Thymus (tissue), 11 donors: Measurements from ENCODE around the gene EXOSC2. TPM values are rescaled to one million over a fixed set of nuclear protein-coding genes. Genes with fewer than 3 reads are reported as not detected.
A peak's percentile ranks its signal among the peaks of the same experiment; 100 is the strongest.

Experiments used
- DNase-seq, 9 donors: peaks; one replicate each; pipeline ENCODE4 v3.0.0-alpha.2; 2013; ENCODE audit warnings: low spot score in 9 of 9, low read depth in 6 of 9, missing footprints in 1 of 9
- H3K27ac ChIP-seq, 2 donors: one replicate each; pipeline ENCODE4 v1.5.1; 2013; ENCODE audit warnings: control low read depth in 1 of 2, low read depth in 1 of 2, low read length in 1 of 2, mild to moderate bottlenecking in 1 of 2, moderate library complexity in 1 of 2
- H3K27me3 ChIP-seq, 2 donors: one replicate each; pipeline ENCODE4 v1.5.1; 2013; ENCODE audit warnings: low read length in 1 of 2; ENCODE audit not compliant: control insufficient read depth in 2 of 2, insufficient read depth in 1 of 2
- H3K36me3 ChIP-seq, 2 donors: one replicate each; pipeline ENCODE4 v1.5.1; 2013; ENCODE audit warnings: low read length in 1 of 2, mild to moderate bottlenecking in 1 of 2, moderate library complexity in 1 of 2; ENCODE audit not compliant: control insufficient read depth in 2 of 2, insufficient read depth in 2 of 2
- H3K4me1 ChIP-seq, 2 donors: one replicate each; pipeline ENCODE4 v1.5.1; 2013; ENCODE audit warnings: low read length in 2 of 2; ENCODE audit not compliant: control insufficient read depth in 2 of 2, insufficient read depth in 2 of 2
- H3K4me3 ChIP-seq, 2 donors: one replicate each; pipeline ENCODE4 v1.5.1; 2013; ENCODE audit warnings: low read length in 2 of 2, control low read depth in 1 of 2, mild to moderate bottlenecking in 1 of 2
- H3K9me3 ChIP-seq, 2 donors: one replicate each; pipeline ENCODE4 v1.5.1; 2013; ENCODE audit warnings: low read length in 1 of 2, mild to moderate bottlenecking in 1 of 2; ENCODE audit not compliant: control insufficient read depth in 2 of 2, insufficient read depth in 1 of 2
- WGBS: extraction: QIAGEN DNeasy Blood & Tissue Kit; methylation state at CpG from one replicate; pipeline ENCODE4 v1.1.7; 2013; 5-methylcytosine and 5-hydroxymethylcytosine counted together
- polyA plus RNA-seq: library from polyadenylated mRNA; stranded (reverse); fragments of 200-250 nt; gene quantifications from one replicate; pipeline ENCODE4 v1.2.3, GENCODE V29; 2013
- total RNA-seq: library from RNA; stranded (reverse); fragments of 120-200 nt; gene quantifications from one replicate; pipeline ENCODE4 v1.2.4, GENCODE V29; 2013
- donor health status: healthy.

Gene EXOSC2
- total and polyA plus RNA-seq, 2 donors: 20.2 to 28.0 TPM

DNA sequence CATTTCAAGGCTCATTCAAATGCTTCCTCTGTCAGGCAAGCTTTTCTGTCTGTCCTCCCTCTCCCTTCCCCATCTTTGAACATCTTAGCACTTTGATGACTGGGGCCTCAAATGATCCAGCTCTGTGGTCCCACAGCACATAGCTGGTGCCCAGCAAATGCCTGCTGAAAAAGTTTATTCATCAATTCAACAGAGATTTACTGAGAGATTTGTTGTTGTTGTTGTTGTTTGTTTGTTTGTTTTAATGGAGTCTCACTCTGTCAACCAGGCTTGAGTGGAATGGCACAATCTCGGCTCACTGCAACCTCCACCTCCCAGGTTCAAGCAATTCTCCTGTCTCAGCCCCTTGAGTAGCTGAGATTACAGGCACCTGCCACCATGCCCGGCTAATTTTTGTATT lies 6.0 kb upstream of the EXOSC2 start:
- Histone ChIP-seq H3K4me3 (no peak overlapping the region), H3K27ac (no peak overlapping the region), H3K36me3 (no peaks in the 10 kb centered on the region), H3K27me3 (peaks cover 6 to 16% of the 10 kb centered on the region in 2 donors), H3K9me3 (peaks cover 0 to 8% of the 10 kb centered on the region in 2 donors), H3K4me1 (peaks cover 0 to 6% of the 10 kb centered on the region in 2 donors)
- 98% methylated on average over 2 of the region's 2 CpGs for WGBS
- DNase-seq: no peak

DNA sequence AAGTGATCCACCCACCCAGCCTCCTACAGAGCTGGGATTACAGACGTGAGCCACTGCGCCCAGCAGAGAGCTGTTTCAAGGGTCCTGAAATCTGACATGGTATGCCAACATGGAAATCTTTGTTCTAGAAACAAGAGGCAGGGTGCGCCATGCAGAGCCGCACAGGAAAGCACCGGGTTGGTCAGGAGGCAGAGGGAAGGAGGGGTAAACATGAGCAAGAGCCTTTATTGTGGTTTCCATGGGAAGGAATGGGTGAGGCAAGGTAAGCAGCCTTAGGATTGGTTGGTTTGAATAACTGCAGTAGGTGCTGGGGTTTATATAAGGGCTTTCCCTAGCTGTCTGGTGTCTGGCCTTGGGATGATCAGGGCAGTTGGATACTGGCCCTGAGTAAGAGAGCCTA lies 5.5 kb upstream of the EXOSC2 start:
- H3K27ac ChIP-seq: no peak overlapping the region
- no peak overlapping the region for H3K4me3 ChIP-seq
- peaks cover 2 to 10% of the 10 kb centered on the region in 2 donors for H3K4me1 ChIP-seq
- peaks cover 0 to 8% of the 10 kb centered on the region in 2 donors for H3K9me3 ChIP-seq
- 83% methylated on average over 5 of the region's 5 CpGs for WGBS
- H3K36me3 ChIP-seq: no peaks in the 10 kb centered on the region
- peaks cover 6 to 14% of the 10 kb centered on the region in 2 donors for H3K27me3 ChIP-seq
- DNase-seq: no peak

DNA sequence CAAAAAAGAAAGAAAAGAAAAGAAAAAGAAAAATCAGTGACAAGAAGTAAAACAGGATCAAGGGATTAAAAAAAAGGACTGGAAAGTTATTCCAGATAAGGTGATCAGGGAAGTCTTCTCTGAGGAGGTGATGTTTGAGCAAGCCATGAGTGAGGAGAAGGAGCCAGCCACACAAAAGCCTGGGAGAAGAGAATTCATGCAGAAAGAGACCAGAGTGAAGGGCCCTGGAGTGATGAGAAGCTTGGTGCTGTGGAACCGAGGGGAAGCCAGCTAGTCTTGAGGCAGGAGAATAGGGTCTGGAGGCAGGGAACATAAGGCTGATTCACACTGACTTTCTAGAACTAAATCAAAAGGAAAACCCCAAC lies 4.0 kb upstream of the EXOSC2 start:
- 88% methylated on average over 1 of the region's 1 CpG for WGBS
- DNase-seq: no peak
- Histone ChIP-seq H3K4me1 (peaks cover 7 to 18% of the 10 kb centered on the region in 2 donors), H3K27ac (no peak overlapping the region), H3K27me3 (peaks cover 0 to 5% of the 10 kb centered on the region in 2 donors), H3K36me3 (no peaks in the 10 kb centered on the region), H3K9me3 (peaks cover 0 to 8% of the 10 kb centered on the region in 2 donors), H3K4me3 (no peak overlapping the region)

DNA sequence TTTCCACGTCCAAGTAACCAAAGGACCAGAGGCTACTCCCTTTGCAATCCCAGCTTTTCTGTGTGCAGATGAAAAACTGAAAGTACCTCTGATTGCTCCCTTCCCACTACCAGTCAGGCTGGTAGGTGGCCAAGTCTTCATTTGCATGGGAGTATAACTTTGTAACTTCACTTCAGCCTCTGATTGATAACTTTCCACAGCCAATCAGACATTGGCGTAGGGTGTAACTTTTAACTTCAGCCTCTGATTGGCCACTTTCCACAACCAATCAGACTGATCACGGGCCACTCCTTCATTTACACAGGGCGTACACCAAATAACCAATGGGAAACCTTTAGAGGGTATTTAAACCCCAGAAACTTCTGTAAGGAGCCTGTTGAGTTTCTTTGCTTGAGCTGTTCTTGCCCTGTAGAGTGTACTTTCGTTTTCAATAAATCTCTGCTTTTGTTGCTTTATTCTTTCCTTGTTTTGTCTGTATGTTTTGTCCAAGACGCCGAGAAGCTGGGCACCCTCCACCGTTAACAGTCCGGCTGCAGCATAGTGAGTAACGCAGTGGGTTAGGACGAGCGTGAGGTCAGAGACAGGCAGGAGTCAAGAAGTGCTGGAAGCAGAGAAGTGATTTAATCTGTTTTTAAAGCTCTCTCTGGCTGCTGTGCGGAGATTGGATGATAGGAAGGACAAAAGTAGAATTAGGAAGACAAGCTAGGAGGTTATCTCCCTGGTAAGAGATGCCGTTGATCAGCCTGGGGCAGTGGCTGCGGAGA lies 3.5 kb upstream of the EXOSC2 start:
- Histone ChIP-seq H3K27ac (no peak overlapping the region), H3K4me1 (peaks cover 7 to 23% of the 10 kb centered on the region in 2 donors), H3K9me3 (peaks cover 0 to 6% of the 10 kb centered on the region in 2 donors), H3K36me3 (no peaks in the 10 kb centered on the region), H3K27me3 (peaks cover 0 to 3% of the 10 kb centered on the region in 2 donors), H3K4me3 (no peak overlapping the region)
- peak in 1 of 9 donors; percentile 31 for DNase-seq
- 87% methylated on average over 15 of the region's 15 CpGs for WGBS

DNA sequence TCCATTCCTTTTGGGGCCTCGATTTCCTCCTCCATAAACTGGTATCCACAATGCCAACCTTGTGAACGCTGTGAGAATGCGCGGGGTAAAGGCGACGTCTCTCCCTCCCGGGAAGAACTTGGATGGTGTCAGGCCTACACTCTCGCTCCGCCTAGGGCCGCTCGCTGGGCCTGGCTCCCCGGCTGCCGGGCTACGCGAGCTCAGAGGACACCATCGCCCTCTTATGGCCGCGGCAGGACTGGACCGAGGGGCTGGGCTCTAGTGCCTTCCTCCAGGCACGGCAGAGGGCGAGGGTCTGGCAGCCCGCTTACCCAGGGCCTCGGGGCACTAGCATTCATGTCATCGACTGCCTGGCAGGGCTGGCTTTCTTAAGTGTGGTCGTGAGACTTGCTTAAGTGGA lies 1.3 kb upstream of the EXOSC2 start:
- H3K4me1 ChIP-seq: peaks cover 7 to 26% of the 10 kb centered on the region in 2 donors
- H3K4me3 ChIP-seq: no peak overlapping the region
- 70% methylated on average over 25 of the region's 25 CpGs for WGBS
- H3K27me3 ChIP-seq: peaks cover 0 to 3% of the 10 kb centered on the region in 2 donors
- H3K36me3 ChIP-seq: peaks cover 11 to 20% of the 10 kb centered on the region in 2 donors
- no peak overlapping the region for H3K27ac ChIP-seq
- no peak for DNase-seq
- peaks cover 0 to 6% of the 10 kb centered on the region in 2 donors for H3K9me3 ChIP-seq

DNA sequence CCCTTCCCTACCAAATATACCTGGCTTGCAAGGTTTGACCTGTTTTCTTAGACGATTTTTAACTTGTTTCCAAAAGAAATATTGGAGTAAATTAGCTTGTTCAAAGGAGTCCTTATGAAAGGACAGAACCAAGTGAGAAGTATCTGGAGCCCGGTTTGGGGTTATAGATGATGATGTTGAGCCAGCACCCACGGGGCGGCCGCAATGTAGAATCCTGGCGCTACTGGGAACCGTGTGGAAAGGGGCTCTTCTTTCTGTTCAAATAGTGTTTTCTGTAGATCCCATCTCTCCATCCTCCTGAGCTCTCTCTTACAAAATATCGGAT lies 517 bp upstream of the EXOSC2 start:
- H3K4me3 ChIP-seq: peak overlapping the region; percentile 79 to 81
- DNase-seq: no peak
- peaks cover 0 to 6% of the 10 kb centered on the region in 2 donors for H3K9me3 ChIP-seq
- peak overlapping the region in 1 of 2 donors; percentile 20 for H3K27ac ChIP-seq
- H3K27me3 ChIP-seq: peaks cover 0 to 3% of the 10 kb centered on the region in 2 donors
- WGBS: 5% methylated on average over 8 of the region's 8 CpGs
- H3K4me1 ChIP-seq: peaks cover 7 to 26% of the 10 kb centered on the region in 2 donors
- H3K36me3 ChIP-seq: peaks cover 18 to 25% of the 10 kb centered on the region in 2 donors

DNA sequence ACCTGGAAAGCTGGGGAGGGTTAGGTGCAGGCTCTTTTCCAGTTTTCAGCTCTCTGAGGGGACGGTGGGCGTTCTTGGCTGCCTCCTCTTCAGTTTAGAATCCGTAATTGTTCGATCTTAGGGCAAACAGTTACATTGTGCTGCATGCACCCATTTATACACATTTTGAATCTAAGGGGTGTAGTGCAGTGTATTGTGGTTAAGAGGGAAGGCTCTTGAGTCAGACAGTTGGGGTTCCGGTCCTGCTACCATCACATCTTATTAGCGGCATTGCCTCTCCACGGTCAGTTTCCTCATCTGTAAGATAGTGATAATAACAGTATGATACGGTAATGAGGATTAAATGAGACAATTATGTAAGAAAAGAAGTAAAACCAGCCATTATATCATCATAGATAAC lies 625 bp downstream of the EXOSC2 start:
- peaks cover 7 to 26% of the 10 kb centered on the region in 2 donors for H3K4me1 ChIP-seq

DNA sequence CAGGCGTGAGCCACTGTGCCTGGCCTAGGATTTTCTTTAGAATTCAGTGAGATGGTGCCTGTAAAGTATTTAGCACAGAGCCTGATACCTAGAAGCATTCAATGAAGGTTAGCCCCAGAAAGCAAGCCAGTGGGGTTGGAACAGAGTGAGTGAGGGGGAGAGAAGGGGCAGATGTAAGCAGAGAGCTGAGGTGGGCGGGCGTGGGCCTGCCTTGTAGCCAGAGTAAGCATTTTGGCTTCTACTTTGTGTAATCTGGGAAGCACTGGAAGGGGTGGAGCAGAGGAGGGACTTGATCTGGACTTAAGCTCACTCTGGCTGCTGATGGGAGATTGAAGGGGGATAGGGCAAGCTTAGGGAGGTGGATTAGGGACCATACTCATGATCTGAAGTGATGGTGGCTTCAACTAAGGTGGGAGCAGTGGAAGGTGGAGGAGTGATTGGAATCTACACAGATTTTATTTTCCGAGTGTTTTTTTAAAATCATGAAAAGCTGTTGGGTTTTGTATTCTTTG lies 2.6 kb downstream of the EXOSC2 start:
- H3K27me3 ChIP-seq: peaks cover 0 to 3% of the 10 kb centered on the region in 2 donors
- peaks cover 0 to 6% of the 10 kb centered on the region in 2 donors for H3K9me3 ChIP-seq
- no peak overlapping the region for H3K4me3 ChIP-seq
- H3K36me3 ChIP-seq: peaks cover 43 to 52% of the 10 kb centered on the region in 2 donors
- no peak for DNase-seq
- peaks cover 7 to 26% of the 10 kb centered on the region in 2 donors for H3K4me1 ChIP-seq
- 97% methylated on average over 4 of the region's 4 CpGs for WGBS
- no peak overlapping the region for H3K27ac ChIP-seq

More for the DNA sequence above, 625 bp downstream of the EXOSC2 start:
- peaks cover 29 to 36% of the 10 kb centered on the region in 2 donors for H3K36me3 ChIP-seq
- WGBS: under 1% methylated on average over 8 of the region's 8 CpGs
- H3K9me3 ChIP-seq: peaks cover 0 to 6% of the 10 kb centered on the region in 2 donors
- peaks cover 0 to 3% of the 10 kb centered on the region in 2 donors for H3K27me3 ChIP-seq
- peak overlapping the region in 1 of 2 donors; percentile 33 for H3K27ac ChIP-seq
- peak overlapping the region; percentile 79 to 81 for H3K4me3 ChIP-seq
- no peak for DNase-seq

DNA sequence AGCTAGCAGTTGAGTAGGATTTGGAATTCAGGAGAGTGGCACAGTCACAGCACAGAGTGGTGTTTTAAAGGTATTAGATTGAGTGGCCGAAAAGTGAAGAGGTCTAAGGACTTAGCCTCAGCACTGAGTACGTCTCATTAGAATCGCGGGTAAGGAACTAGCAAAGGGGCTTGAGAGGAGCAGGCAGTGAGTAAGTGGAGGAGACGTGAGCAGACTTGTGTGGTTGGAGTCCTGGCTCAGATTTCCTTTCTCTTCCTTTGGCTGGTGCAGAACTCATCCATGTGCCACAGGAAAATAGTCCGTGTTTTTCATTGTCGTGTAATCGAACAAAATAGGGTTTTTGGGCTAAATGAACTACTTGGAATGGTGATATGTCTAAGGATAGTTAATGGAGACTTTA lies 3.4 kb downstream of the EXOSC2 start:
- Histone ChIP-seq H3K4me3 (no peak overlapping the region), H3K4me1 (peaks cover 7 to 26% of the 10 kb centered on the region in 2 donors), H3K9me3 (peaks cover 0 to 6% of the 10 kb centered on the region in 2 donors), H3K27me3 (peaks cover 0 to 3% of the 10 kb centered on the region in 2 donors), H3K36me3 (peaks cover 49 to 60% of the 10 kb centered on the region in 2 donors), H3K27ac (no peak overlapping the region)
- no peak for DNase-seq
- 85% methylated on average over 8 of the region's 8 CpGs for WGBS
